Measurements from ENCODE around the gene WWOX. TPM values are rescaled to one million over a fixed set of nuclear protein-coding genes. Genes with fewer than 3 reads are reported as not detected.

Gene WWOX
- polyA plus RNA-seq, 3 donors, result 40.3 to 43.7 (median 41.5) TPM

DNA sequence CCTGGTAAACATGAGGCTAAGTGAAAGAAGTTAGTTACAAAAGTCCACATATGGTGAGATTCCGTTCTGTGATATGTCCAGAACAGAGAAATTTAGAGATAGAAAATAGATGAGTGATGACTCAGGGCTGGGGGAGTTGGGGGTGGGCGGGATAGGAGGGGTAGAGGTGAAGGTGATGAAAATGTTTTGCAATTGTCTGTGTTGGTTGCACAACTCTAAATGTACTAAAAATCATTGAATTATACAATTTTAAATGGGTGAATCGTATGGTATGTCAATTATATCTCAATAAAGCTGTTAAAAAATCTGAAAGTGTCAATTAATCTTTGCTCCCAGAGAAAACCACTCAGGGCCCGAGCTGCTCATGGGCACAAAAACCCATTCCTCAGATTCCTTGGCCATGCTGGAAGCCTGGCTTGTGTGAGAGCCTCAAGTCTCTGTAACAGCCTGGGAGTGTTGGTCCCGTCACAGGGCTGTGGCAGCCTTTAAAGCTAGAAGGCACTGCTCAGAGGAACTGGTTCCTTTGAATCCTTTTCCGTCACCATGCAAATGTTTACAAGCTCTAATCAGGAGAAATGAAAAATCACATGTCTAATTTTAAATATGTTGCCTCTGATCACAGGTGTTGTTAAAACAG is 225.3 kb downstream of the WWOX start:
- DNase-seq (ENCODE audit: low read depth in 3 of 3, low spot score in 2 of 3), result no peak

DNA sequence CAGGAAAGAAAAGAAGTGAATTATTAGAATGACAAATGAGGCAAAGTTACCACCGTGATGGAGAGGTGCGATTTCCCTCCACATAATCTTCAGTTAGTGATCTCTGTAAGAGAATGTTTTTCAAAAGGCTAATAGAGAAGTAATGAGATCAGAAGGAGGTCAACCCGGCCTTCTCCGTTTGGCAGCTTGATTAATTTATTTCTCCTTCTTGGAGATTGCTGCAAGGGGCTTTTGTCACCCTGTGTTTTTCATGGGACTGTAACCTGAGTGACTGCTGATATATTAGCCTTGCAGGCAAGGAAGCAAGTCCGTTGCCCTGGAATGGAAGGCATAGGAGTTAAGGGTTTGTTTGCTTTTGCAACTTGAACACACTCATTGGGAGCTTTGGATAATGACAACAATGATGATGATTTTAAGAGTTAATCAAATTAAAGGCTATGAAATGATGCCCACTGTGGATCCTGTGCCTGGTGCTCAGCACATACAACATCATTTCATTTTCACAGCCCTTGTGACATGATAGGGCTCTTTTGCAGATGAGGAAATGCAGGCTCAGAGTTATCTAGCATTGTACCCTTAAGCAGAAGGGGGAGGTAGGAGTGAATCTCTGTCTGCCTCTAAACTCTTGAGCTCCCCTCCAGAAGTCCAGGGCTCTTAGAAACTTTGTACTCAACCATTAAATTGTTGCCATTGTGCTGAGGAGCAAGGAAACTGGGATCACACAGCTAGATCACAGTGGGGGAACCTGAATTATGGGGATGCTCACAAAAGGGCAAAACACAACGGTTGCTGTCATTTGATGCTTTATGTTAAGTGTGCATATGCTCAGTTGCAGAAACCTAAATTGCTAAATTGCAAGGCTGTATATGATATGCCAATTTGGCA is 226.3 kb downstream of the WWOX start:
- no peak for DNase-seq (ENCODE audit: low read depth in 3 of 3, low spot score in 2 of 3)

DNA sequence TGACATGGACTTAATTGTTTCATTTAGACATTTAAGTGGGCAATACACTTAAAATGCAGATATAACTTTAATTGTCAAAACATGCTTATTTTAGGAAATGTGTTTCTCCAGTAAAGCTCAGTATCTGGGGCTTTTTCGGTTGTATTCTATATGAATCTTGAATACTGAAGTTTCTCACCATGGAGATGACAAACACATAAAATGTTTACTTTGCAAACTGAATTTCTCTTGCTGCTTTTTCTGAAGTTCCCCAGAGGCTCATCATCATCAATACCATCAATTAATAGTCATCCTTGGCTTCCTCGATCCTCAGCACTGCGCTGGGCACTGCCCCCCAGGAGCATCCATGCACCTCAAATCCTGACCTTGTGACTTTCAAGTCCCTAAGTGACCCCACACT is 227.3 kb downstream of the WWOX start:
- DNase-seq (ENCODE audit: low read depth in 3 of 3, low spot score in 2 of 3), result no peak

DNA sequence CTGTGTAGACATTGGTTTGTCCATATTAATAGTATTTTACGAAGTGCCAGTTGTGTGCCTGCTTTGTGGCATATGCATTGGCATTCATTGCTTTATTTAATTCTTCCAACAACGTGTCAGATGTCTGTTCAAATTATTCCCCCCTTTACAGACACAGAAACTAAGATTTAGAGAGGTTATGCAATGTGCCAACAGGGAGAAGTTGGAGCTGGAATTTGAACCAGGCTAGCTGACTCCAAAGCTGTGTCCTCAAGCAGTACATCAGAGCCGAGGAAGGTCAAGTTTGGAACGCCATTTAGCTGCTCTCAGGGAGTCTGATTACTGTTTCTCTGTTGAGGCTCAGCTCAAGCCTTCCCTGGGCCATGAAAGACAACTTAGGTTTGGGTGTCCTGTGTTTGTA is 232.3 kb downstream of the WWOX start:
- no peak for DNase-seq (ENCODE audit: low read depth in 3 of 3, low spot score in 2 of 3)

GRCh38 chr16:78333808-78334207 is 234.4 kb downstream of the WWOX start:
- no peak for DNase-seq (ENCODE audit: low read depth in 3 of 3, low spot score in 2 of 3)

DNA sequence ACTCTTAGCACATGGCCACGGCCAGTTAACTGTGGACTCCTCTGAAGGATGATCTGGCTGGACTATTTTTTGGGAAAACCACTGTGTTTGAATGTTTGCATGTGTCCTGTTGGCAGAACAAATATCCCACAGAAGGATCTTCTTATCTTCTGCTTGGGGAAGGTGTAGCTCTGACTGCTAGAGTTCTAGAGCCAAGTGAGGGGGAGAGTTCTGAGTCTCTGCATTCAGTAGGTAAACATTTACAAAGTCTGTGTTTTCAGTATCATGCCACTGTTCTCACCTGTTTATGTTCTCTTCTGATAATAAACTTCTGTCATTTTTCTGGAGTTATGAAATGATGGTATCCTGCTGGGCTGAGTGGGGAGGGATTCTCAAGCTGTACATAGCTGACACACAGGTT is 241.1 kb downstream of the WWOX start:
- no peak for DNase-seq (ENCODE audit: low read depth in 3 of 3, low spot score in 2 of 3)

DNA sequence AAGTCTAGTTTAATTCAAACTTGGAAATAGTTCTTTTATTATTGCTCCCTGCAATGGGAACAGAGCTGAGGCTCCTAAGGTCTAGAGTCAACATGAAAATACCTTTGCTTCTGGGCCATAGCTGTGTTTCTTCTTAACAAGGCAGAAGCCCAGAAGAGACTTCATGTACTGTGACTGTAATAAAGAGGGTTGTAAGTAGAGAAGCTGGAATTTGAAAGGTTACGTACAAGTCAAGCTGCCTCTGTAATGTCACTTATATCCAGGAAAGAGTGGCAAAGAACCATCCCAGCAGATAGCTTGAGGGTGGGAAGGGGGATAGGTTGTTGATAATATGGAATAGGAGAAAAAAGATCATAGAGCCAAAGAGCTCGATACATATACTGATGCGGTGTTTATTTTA is 248.6 kb downstream of the WWOX start:
- DNase-seq (ENCODE audit: low read depth in 3 of 3, low spot score in 2 of 3), result no peak

DNA sequence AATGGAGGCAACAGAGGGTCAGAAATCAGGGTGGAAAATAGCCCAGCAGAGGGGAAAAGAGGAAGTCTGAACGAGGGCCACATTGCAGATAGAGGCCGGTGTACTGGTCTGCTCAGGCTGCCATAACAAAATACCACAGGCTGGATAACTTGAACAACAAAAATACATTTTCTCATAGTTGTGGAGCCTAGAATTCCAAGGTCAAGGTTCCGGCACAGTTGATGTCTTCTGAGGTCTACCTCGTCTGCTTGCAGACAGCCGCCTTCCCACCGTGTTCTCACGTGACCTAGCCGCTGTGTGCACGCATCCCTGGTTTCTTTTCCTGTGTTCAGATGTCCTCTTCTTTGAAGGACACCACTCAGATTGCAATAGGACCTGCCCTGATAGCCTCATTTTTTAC is 249.4 kb downstream of the WWOX start:
- no peak for DNase-seq (ENCODE audit: low read depth in 3 of 3, low spot score in 2 of 3)

DNA sequence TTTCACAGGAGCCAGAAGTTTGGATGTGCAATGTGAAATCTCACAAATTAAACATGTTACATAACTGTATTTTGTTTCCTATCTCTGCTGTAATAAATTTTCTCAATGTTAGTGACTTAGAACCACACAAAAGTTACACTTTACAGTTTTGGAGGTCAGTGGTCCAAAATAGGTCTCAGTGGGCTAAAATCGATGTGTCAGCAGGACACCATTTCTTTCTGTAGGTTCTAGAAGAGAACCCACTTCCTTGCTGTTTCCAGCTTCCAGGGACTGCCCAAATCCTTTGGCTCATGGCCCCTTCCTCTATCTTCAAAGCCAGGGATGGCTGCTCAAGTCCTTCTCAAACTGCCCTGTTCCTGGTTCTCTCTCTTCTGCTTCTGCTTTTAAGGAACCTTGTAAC is 252.7 kb downstream of the WWOX start:
- no peak for DNase-seq (ENCODE audit: low read depth in 3 of 3, low spot score in 2 of 3)

DNA sequence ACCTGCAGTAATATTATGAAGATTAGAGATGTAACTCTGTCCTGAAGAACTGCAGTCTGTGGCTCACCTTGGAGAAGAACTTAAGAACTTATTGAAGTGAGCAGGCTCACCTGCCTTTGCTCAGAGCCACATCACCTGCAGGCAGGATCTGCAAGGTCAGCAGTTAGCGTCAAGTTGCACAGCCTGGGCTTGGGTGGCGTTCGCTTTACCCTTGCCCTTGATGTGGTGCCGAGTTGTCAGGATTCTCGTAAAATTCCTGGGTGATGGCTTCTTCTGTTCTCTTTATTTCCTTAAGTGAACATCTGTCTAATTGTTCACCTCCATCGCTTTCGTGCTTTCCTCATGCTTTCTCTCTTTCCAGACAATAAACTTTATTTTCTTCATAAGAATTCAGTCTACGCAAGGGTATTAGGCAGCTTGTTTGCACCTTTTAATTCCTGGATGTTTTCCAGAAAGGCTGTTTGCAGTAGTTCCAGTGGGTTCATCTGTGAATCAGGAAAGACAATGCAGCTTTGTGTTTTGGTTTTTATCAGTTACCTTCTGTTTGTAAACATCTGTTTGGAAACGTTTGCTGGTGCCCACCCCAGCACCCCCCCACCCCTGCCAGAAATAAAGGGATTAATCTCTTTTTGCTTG is 254.3 kb downstream of the WWOX start:
- DNase-seq (ENCODE audit: low read depth in 3 of 3, low spot score in 2 of 3), result no peak

- DNase-seq (ENCODE audit: low read depth in 3 of 3, low spot score in 2 of 3), result no peak
Measured at GRCh38 chr16:78362524-78363135, 263.2 kb downstream of the WWOX start.

DNA sequence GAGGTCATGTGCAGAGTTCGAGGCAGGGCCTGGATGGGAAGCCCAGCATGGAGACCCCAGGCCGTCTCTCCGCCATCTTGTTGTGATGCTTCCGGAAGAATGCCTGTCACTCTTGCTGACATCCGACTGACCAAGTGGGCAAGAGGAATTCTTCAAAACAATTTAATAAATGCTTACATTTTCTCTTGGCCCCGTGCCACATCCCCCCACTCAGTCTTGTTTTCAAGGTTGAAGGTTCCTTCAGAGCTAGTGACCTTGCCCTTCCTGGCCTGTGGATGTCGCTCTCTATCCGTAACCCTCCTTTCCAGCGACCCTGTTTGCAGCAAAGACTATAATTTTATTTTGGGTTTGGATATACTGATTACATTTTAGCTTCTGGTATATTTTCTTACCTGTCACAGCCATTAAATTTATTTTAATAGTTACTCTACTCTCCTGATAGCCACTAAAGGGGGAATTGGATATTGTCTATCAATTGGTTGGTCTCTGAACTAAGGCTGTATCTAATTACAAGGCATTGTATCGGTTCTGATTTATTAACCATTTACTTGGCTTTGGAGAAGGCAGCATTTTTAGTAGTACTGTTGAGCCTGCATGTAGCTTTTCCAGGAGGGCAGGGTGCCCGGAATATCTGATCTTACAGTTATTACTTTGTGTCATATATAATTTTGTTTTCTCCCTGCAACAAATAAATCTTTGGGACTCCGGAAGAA is 264.5 kb downstream of the WWOX start:
- DNase-seq (ENCODE audit: low read depth in 3 of 3, low spot score in 2 of 3), result no peak

DNA sequence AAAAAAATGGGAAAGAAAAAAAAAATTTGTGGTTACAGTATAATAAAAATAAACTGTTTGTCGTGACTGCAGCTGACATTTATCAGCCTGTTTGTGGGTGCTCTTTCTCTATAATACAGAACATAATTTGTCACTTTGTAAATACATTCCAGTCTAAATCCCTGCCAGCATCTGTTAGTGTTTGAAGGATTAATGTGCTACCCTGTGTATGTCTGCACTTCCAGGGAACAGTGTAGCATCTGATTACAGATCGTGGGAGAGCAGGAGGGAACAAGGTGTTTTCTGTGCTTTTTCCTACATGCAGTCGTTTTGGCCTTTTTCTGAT is 265.1 kb downstream of the WWOX start:
- no peak for DNase-seq (ENCODE audit: low read depth in 3 of 3, low spot score in 2 of 3)

DNA sequence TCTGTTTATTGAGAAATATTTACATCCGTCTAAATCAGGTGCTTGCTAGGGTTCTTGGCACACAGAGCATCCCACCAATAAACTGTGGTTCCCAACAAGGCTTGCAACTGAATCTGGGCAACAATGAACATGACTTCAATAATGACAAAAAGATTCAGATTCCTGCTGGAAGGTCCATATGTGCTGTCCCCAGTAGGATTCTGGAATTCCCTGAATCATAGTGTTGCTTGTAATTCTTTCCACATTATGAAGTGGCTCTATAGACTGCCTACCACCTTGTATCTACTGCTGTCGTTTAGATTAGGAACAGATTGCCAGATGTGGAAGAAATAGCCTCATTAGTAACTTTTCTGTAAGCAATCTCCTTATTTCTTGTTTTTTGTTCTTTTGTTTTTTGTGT is 265.9 kb downstream of the WWOX start:
- no peak for DNase-seq (ENCODE audit: low read depth in 3 of 3, low spot score in 2 of 3)

DNA sequence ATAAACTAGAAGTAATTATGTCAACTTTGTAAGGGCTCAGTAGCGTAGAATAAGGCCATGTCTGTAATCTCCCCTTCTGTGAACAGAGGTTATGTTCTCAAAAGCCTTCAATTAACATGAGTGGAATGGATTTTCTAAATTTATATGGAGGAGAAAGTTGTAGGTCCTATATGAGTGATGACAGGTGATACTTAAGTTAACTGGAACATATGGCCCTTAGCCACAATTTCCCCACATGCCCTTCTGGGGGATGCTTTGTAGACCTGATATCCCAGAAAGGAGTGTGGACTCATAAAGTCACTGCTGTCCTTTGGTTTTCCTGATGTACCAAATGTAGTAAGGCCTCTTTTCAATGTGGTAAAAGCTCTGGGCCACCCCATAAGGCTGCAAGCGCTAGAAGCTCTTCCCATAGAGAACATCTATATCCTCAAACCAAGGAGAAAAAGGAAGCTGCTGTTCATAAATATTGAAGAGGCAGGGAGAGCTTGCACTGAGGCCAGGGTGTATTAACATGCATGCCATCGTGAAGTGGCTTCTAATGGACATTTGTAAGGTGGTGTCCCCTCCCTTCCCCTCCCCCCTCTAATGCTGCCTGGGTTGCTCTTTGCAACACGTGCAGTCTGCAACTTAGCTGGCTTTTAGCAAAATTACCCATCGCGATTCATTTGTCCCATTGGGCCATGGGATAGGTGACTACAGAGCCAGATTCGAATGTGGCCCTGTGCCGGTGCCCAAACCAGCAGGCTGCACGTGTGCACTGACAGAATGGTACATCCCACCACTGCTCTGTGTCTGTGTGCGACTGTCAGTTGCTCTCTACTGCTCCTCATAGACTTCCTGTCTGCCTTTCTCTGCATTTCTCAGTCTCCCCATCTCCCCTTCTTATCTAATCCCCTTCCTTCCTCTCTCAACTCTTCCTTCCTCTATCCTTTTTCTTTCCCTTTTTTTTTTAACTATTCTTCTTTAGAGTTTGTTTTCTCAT is 269.0 kb downstream of the WWOX start:
- DNase-seq (ENCODE audit: low read depth in 3 of 3, low spot score in 2 of 3), result no peak

GRCh38 chr16:78372277-78372676 is 272.8 kb downstream of the WWOX start:
- no peak for DNase-seq (ENCODE audit: low read depth in 3 of 3, low spot score in 2 of 3)

GRCh38 chr16:78375055-78375679 is 275.7 kb downstream of the WWOX start:
- DNase-seq (ENCODE audit: low read depth in 3 of 3, low spot score in 2 of 3), result no peak

- no peak for DNase-seq (ENCODE audit: low read depth in 3 of 3, low spot score in 2 of 3)
Measured at GRCh38 chr16:78376452-78376851, 277.0 kb downstream of the WWOX start.

- DNase-seq (ENCODE audit: low read depth in 3 of 3, low spot score in 2 of 3), result no peak
Measured at GRCh38 chr16:78377312-78377711, 277.9 kb downstream of the WWOX start.

Measured in right renal cortex interstitium (tissue), 3 donors.